ENCODE data around the gene LMOD3.

The LMOD3 gene

GRCh38 chr3:69142797-69143454 lies 20.5 kb upstream of the LMOD3 start:
- no peak for ATAC-seq (replicated peaks)
- no peak overlapping the region for H3K27ac Mint-ChIP-seq
- no peak overlapping the region for H3K4me3 Mint-ChIP-seq
- peaks cover 15 to 21% of the 10 kb centered on the region in 2 donors for H3K27me3 Mint-ChIP-seq
- H3K9me3 Mint-ChIP-seq, result no peaks in the 10 kb centered on the region
- no peaks in the 10 kb centered on the region for H3K36me3 Mint-ChIP-seq (ENCODE audit: insufficient read depth)
- no peaks in the 10 kb centered on the region for H3K4me1 Mint-ChIP-seq (ENCODE audit: low read depth in 2 of 2)
- no peak for DNase-seq

GRCh38 chr3:69142090-69142489 lies 19.7 kb upstream of the LMOD3 start:
- no peak for DNase-seq
- H3K27ac Mint-ChIP-seq, result no peak overlapping the region
- H3K4me1 Mint-ChIP-seq (ENCODE audit: low read depth in 2 of 2), result no peaks in the 10 kb centered on the region
- H3K27me3 Mint-ChIP-seq, result peaks cover 15 to 21% of the 10 kb centered on the region in 2 donors
- no peaks in the 10 kb centered on the region for H3K9me3 Mint-ChIP-seq
- ATAC-seq (replicated peaks), result no peak
- H3K4me3 Mint-ChIP-seq, result no peak overlapping the region
- no peaks in the 10 kb centered on the region for H3K36me3 Mint-ChIP-seq (ENCODE audit: insufficient read depth)

- Mint-ChIP-seq H3K9me3 (no peaks in the 10 kb centered on the region), H3K27me3 (peaks cover 15 to 21% of the 10 kb centered on the region in 2 donors), H3K4me3 (no peak overlapping the region), H3K4me1 (ENCODE audit: low read depth in 2 of 2) (no peaks in the 10 kb centered on the region), H3K27ac (no peak overlapping the region), H3K36me3 (ENCODE audit: insufficient read depth) (no peaks in the 10 kb centered on the region)
- no peak for ATAC-seq (replicated peaks)
- DNase-seq, result no peak
These were observed 18.9 kb upstream of the LMOD3 start for GRCh38 chr3:69141313-69141712.

- no peaks in the 10 kb centered on the region for H3K36me3 Mint-ChIP-seq (ENCODE audit: insufficient read depth)
- peaks cover 9 to 21% of the 10 kb centered on the region in 2 donors for H3K27me3 Mint-ChIP-seq
- DNase-seq (no peak), ATAC-seq (replicated peaks) (no peak)
- H3K9me3 Mint-ChIP-seq, result no peaks in the 10 kb centered on the region
- no peak overlapping the region for H3K27ac Mint-ChIP-seq
- H3K4me3 Mint-ChIP-seq, result no peak overlapping the region
- no peaks in the 10 kb centered on the region for H3K4me1 Mint-ChIP-seq (ENCODE audit: low read depth in 2 of 2)
These were observed 15.0 kb upstream of the LMOD3 start for GRCh38 chr3:69137412-69137811.

GRCh38 chr3:69137005-69137404 lies 14.6 kb upstream of the LMOD3 start:
- DNase-seq (no peak), ATAC-seq (replicated peaks) (no peak)
- Mint-ChIP-seq H3K9me3 (no peaks in the 10 kb centered on the region), H3K4me3 (no peak overlapping the region), H3K27me3 (peaks cover 9 to 23% of the 10 kb centered on the region in 2 donors), H3K36me3 (ENCODE audit: insufficient read depth) (no peaks in the 10 kb centered on the region), H3K27ac (no peak overlapping the region), H3K4me1 (ENCODE audit: low read depth in 2 of 2) (no peaks in the 10 kb centered on the region)

- peaks cover 12 to 15% of the 10 kb centered on the region in 2 donors for H3K27me3 Mint-ChIP-seq
- H3K4me1 Mint-ChIP-seq (ENCODE audit: low read depth in 2 of 2), result no peaks in the 10 kb centered on the region
- no peak for ATAC-seq (replicated peaks)
- no peaks in the 10 kb centered on the region for H3K36me3 Mint-ChIP-seq (ENCODE audit: insufficient read depth)
- H3K9me3 Mint-ChIP-seq, result no peaks in the 10 kb centered on the region
- no peak overlapping the region for H3K4me3 Mint-ChIP-seq
- no peak overlapping the region for H3K27ac Mint-ChIP-seq
- DNase-seq, result no peak
These were observed 8.3 kb upstream of the LMOD3 start for GRCh38 chr3:69130689-69131088.

- H3K36me3 Mint-ChIP-seq (ENCODE audit: insufficient read depth), result no peaks in the 10 kb centered on the region
- no peaks in the 10 kb centered on the region for H3K9me3 Mint-ChIP-seq
- peaks cover 12 to 15% of the 10 kb centered on the region in 2 donors for H3K27me3 Mint-ChIP-seq
- no peak overlapping the region for H3K4me3 Mint-ChIP-seq
- no peak for DNase-seq
- H3K27ac Mint-ChIP-seq, result no peak overlapping the region
- no peak for ATAC-seq (replicated peaks)
- H3K4me1 Mint-ChIP-seq (ENCODE audit: low read depth in 2 of 2), result no peaks in the 10 kb centered on the region
These were observed 7.1 kb upstream of the LMOD3 start for GRCh38 chr3:69129531-69129930.

- H3K9me3 Mint-ChIP-seq, result no peaks in the 10 kb centered on the region
- DNase-seq, result no peak
- H3K27ac Mint-ChIP-seq, result no peak overlapping the region
- H3K36me3 Mint-ChIP-seq (ENCODE audit: insufficient read depth), result no peaks in the 10 kb centered on the region
- H3K27me3 Mint-ChIP-seq, result peaks cover 12 to 15% of the 10 kb centered on the region in 2 donors
- ATAC-seq (replicated peaks), result no peak
- H3K4me3 Mint-ChIP-seq, result no peak overlapping the region
- H3K4me1 Mint-ChIP-seq (ENCODE audit: low read depth in 2 of 2), result no peaks in the 10 kb centered on the region
These were observed 6.1 kb upstream of the LMOD3 start for GRCh38 chr3:69128509-69128908.

- Mint-ChIP-seq H3K36me3 (ENCODE audit: insufficient read depth) (no peaks in the 10 kb centered on the region), H3K27me3 (peaks cover 12 to 13% of the 10 kb centered on the region in 2 donors), H3K4me1 (ENCODE audit: low read depth in 2 of 2) (no peaks in the 10 kb centered on the region), H3K9me3 (no peaks in the 10 kb centered on the region), H3K4me3 (no peak overlapping the region), H3K27ac (no peak overlapping the region)
- DNase-seq, result no peak
- ATAC-seq (replicated peaks), result no peak
These were observed 4.6 kb upstream of the LMOD3 start for GRCh38 chr3:69126999-69127398.

GRCh38 chr3:69126216-69126615 lies 3.8 kb upstream of the LMOD3 start:
- H3K4me3 Mint-ChIP-seq, result no peak overlapping the region
- no peak overlapping the region for H3K27ac Mint-ChIP-seq
- no peaks in the 10 kb centered on the region for H3K9me3 Mint-ChIP-seq
- no peaks in the 10 kb centered on the region for H3K4me1 Mint-ChIP-seq (ENCODE audit: low read depth in 2 of 2)
- no peaks in the 10 kb centered on the region for H3K36me3 Mint-ChIP-seq (ENCODE audit: insufficient read depth)
- DNase-seq, result no peak
- peaks cover 9 to 12% of the 10 kb centered on the region in 2 donors for H3K27me3 Mint-ChIP-seq
- ATAC-seq (replicated peaks), result no peak

- DNase-seq (no peak), ATAC-seq (replicated peaks) (no peak)
- peaks cover 7 to 8% of the 10 kb centered on the region in 2 donors for H3K27me3 Mint-ChIP-seq
- H3K9me3 Mint-ChIP-seq, result no peaks in the 10 kb centered on the region
- H3K27ac Mint-ChIP-seq, result no peak overlapping the region
- H3K4me3 Mint-ChIP-seq, result no peak overlapping the region
- no peaks in the 10 kb centered on the region for H3K4me1 Mint-ChIP-seq (ENCODE audit: low read depth in 2 of 2)
- no peaks in the 10 kb centered on the region for H3K36me3 Mint-ChIP-seq (ENCODE audit: insufficient read depth)
These were observed 445 bp downstream of the LMOD3 start for GRCh38 chr3:69121950-69122349.

- Mint-ChIP-seq H3K4me1 (ENCODE audit: low read depth in 2 of 2) (no peaks in the 10 kb centered on the region), H3K27me3 (peaks cover 3 to 4% of the 10 kb centered on the region in 2 donors)
- ATAC-seq (replicated peaks), result no peak
These were observed 882 bp downstream of the LMOD3 start for GRCh38 chr3:69121513-69121912.

GRCh38 chr3:69120879-69121464 lies 1.4 kb downstream of the LMOD3 start:
- ATAC-seq (replicated peaks) (peak; percentile 92), DNase-seq (peak; percentile 78 to 83 (median 79))
- no peaks in the 10 kb centered on the region for H3K36me3 Mint-ChIP-seq (ENCODE audit: insufficient read depth)
- H3K27me3 Mint-ChIP-seq, result no peaks in the 10 kb centered on the region
- H3K9me3 Mint-ChIP-seq, result no peaks in the 10 kb centered on the region
- H3K4me3 Mint-ChIP-seq, result no peak overlapping the region
- H3K27ac Mint-ChIP-seq, result no peak overlapping the region
- H3K4me1 Mint-ChIP-seq (ENCODE audit: low read depth in 2 of 2), result no peaks in the 10 kb centered on the region

More at GRCh38 chr3:69121513-69121912, 882 bp downstream of the LMOD3 start:
- Mint-ChIP-seq H3K9me3 (no peaks in the 10 kb centered on the region), H3K27ac (no peak overlapping the region), H3K4me3 (no peak overlapping the region), H3K36me3 (ENCODE audit: insufficient read depth) (no peaks in the 10 kb centered on the region)
- no peak for DNase-seq

GRCh38 chr3:69119681-69120080 lies 2.7 kb downstream of the LMOD3 start:
- H3K9me3 Mint-ChIP-seq, result no peaks in the 10 kb centered on the region
- no peaks in the 10 kb centered on the region for H3K4me1 Mint-ChIP-seq (ENCODE audit: low read depth in 2 of 2)
- no peaks in the 10 kb centered on the region for H3K27me3 Mint-ChIP-seq
- H3K4me3 Mint-ChIP-seq, result no peak overlapping the region
- H3K27ac Mint-ChIP-seq, result no peak overlapping the region
- no peak for ATAC-seq (replicated peaks)
- H3K36me3 Mint-ChIP-seq (ENCODE audit: insufficient read depth), result no peaks in the 10 kb centered on the region
- DNase-seq, result no peak
